CD1c-positive myeloid dendritic cell (primary cell): ENCODE data around the gene HYAL2.
A peak's percentile ranks its signal among the peaks of the same experiment; 100 is the strongest.

Source experiments
- DNase-seq: peaks from one replicate; pipeline ENCODE4 v3.0.0-alpha.2; 2016; ENCODE audit errors: extremely low spot score

The HYAL2 gene

GRCh38 chr3:50322386-50323091 lies at the start of gene HYAL2:
Gene HYAL2 (minus strand): TSS chr3:50322745. CDS start chr3:50320489, 2,256 bp downstream.
- DNase-seq, result no peak

GRCh38 chr3:50371133-50371685 lies 48.7 kb upstream of the HYAL2 start:
- DNase-seq, result no peak

GRCh38 chr3:50370594-50370993 lies 48.0 kb upstream of the HYAL2 start:
- no peak for DNase-seq

- DNase-seq, result no peak
Observed at GRCh38 chr3:50369012-50369670, 46.6 kb upstream of the HYAL2 start.

- DNase-seq, result no peak
Observed at GRCh38 chr3:50365842-50366220, 43.3 kb upstream of the HYAL2 start.

GRCh38 chr3:50365080-50365841 lies 42.7 kb upstream of the HYAL2 start:
- peak; percentile 88 for DNase-seq

GRCh38 chr3:50364573-50365079 lies 42.1 kb upstream of the HYAL2 start:
- no peak for DNase-seq

GRCh38 chr3:50359760-50360110 lies 37.2 kb upstream of the HYAL2 start:
- DNase-seq, result no peak

GRCh38 chr3:50358911-50359759 lies 36.6 kb upstream of the HYAL2 start, which contains the start of gene TMEM115:
Gene TMEM115 (minus strand): TSS chr3:50359521. CDS start chr3:50359063, 458 bp downstream.
- peak; percentile 97 for DNase-seq

- no peak for DNase-seq
Observed at GRCh38 chr3:50358355-50358910, 35.9 kb upstream of the HYAL2 start.

- DNase-seq, result no peak
Observed at GRCh38 chr3:50357481-50357880, 34.9 kb upstream of the HYAL2 start.

GRCh38 chr3:50356553-50356952 lies 34.0 kb upstream of the HYAL2 start:
- DNase-seq, result peak; percentile 48

- no peak for DNase-seq
Observed at GRCh38 chr3:50355829-50356552, 33.4 kb upstream of the HYAL2 start.

GRCh38 chr3:50354850-50355249 lies 32.3 kb upstream of the HYAL2 start:
- DNase-seq, result no peak

GRCh38 chr3:50354186-50354764 lies 31.7 kb upstream of the HYAL2 start:
- no peak for DNase-seq

- DNase-seq, result no peak
Observed at GRCh38 chr3:50353245-50354004, 30.9 kb upstream of the HYAL2 start.

GRCh38 chr3:50352781-50353180 lies 30.2 kb upstream of the HYAL2 start:
- DNase-seq, result peak; percentile 67

- no peak for DNase-seq
Observed at GRCh38 chr3:50351323-50351697, 28.8 kb upstream of the HYAL2 start.
